Measurements from ENCODE around the gene RPL27. TPM values are rescaled to one million over a fixed set of nuclear protein-coding genes. Genes with fewer than 3 reads are reported as not detected.

The RPL27 gene
- total and polyA plus RNA-seq, 4 donors, result 188 to 928 (median 442) TPM

GRCh38 chr17:43039646-43040045 is 41.4 kb downstream of the RPL27 start:
- WGBS, result 93% methylated on average over 2 of the region's 2 CpGs

GRCh38 chr17:43040655-43041054 is 42.4 kb downstream of the RPL27 start:
- Histone ChIP-seq H3K4me3 (ENCODE audit: low read depth in 1 of 3, low read length in 3 of 3) (no peak overlapping the region), H3K9me3 (ENCODE audit: control insufficient read depth in 4 of 4, low read length in 3 of 4) (no peaks in the 10 kb centered on the region), H3K27ac (ENCODE audit: low read depth in 1 of 2, low read length in 2 of 2) (peak overlapping the region; percentile 21 to 66), H3K4me1 (ENCODE audit: control insufficient read depth in 4 of 4, insufficient read depth in 4 of 4, low read length in 3 of 4) (peaks cover 5 to 32% (median 28%) of the 10 kb centered on the region in 4 donors), H3K9ac (ENCODE audit: low read depth in 1 of 2, low read length in 2 of 2) (no peak overlapping the region), H3K27me3 (ENCODE audit: control insufficient read depth in 4 of 4, insufficient read depth in 4 of 4, low read length in 3 of 4) (no peaks in the 10 kb centered on the region), H3K36me3 (ENCODE audit: control insufficient read depth in 4 of 4, insufficient read depth in 3 of 4, low read depth in 1 of 4, low read length in 3 of 4) (no peaks in the 10 kb centered on the region)
- no peak for DNase-seq (ENCODE audit: low spot score)
- WGBS, result 22% methylated on average over 2 of the region's 2 CpGs
- TF ChIP-seq JUND (IDR thresholded peaks at IDR 0.05) (peak in 1 of 2 donors; percentile 55), SP1 (IDR thresholded peaks at IDR 0.05) (peak; percentile 71), EGR1 (IDR thresholded peaks at IDR 0.05; ENCODE audit: low read depth in 2 of 2) (peak in 1 of 2 donors; percentile 41), MAX (IDR thresholded peaks at IDR 0.05) (peak; percentile 51), HNF4G (IDR thresholded peaks at IDR 0.05) (no peak), GABPA (IDR thresholded peaks at IDR 0.05 in 1 of 2, conservative IDR thresholded peaks at IDR 0.05 in 1 of 2) (peak in 1 of 2 donors; percentile 43), RXRA (IDR thresholded peaks at IDR 0.05) (peak; percentile 64 to 80), NR2F2 (IDR thresholded peaks at IDR 0.05) (peak; percentile 10), YY1 (IDR thresholded peaks at IDR 0.05) (peak; percentile 85), HNF4A (conservative IDR thresholded peaks at IDR 0.05) (peak; percentile 62 to 66), RAD21 (IDR thresholded peaks at IDR 0.05) (peak; percentile 50 to 67)
- TF ChIP-seq, protein P1, sequence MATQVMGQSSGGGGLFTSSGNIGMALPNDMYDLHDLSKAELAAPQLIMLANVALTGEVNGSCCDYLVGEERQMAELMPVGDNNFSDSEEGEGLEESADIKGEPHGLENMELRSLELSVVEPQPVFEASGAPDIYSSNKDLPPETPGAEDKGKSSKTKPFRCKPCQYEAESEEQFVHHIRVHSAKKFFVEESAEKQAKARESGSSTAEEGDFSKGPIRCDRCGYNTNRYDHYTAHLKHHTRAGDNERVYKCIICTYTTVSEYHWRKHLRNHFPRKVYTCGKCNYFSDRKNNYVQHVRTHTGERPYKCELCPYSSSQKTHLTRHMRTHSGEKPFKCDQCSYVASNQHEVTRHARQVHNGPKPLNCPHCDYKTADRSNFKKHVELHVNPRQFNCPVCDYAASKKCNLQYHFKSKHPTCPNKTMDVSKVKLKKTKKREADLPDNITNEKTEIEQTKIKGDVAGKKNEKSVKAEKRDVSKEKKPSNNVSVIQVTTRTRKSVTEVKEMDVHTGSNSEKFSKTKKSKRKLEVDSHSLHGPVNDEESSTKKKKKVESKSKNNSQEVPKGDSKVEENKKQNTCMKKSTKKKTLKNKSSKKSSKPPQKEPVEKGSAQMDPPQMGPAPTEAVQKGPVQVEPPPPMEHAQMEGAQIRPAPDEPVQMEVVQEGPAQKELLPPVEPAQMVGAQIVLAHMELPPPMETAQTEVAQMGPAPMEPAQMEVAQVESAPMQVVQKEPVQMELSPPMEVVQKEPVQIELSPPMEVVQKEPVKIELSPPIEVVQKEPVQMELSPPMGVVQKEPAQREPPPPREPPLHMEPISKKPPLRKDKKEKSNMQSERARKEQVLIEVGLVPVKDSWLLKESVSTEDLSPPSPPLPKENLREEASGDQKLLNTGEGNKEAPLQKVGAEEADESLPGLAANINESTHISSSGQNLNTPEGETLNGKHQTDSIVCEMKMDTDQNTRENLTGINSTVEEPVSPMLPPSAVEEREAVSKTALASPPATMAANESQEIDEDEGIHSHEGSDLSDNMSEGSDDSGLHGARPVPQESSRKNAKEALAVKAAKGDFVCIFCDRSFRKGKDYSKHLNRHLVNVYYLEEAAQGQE (IDR thresholded peaks at IDR 0.05), result peak; percentile 53

More at GRCh38 chr17:43039646-43040045, 41.4 kb downstream of the RPL27 start:
- no peaks in the 10 kb centered on the region for H3K27me3 ChIP-seq (ENCODE audit: control insufficient read depth in 4 of 4, insufficient read depth in 4 of 4, low read length in 3 of 4)
- TF ChIP-seq RXRA (IDR thresholded peaks at IDR 0.05) (no peak), HNF4G (IDR thresholded peaks at IDR 0.05) (no peak), EGR1 (IDR thresholded peaks at IDR 0.05; ENCODE audit: low read depth in 2 of 2) (no peak), FOXA2 (IDR thresholded peaks at IDR 0.05) (no peak), RAD21 (IDR thresholded peaks at IDR 0.05) (no peak), GABPA (IDR thresholded peaks at IDR 0.05 in 1 of 2, conservative IDR thresholded peaks at IDR 0.05 in 1 of 2) (no peak), FOXA1 (IDR thresholded peaks at IDR 0.05) (no peak), YY1 (IDR thresholded peaks at IDR 0.05) (no peak), TAF1 (conservative IDR thresholded peaks at IDR 0.05) (no peak), HNF4A (conservative IDR thresholded peaks at IDR 0.05) (no peak), CTCF (IDR thresholded peaks at IDR 0.05; ENCODE audit: low read depth, low read length, missing input control) (no peak), NR2F2 (IDR thresholded peaks at IDR 0.05) (no peak), JUND (IDR thresholded peaks at IDR 0.05) (no peak)
- TF ChIP-seq, protein P1 (IDR thresholded peaks at IDR 0.05), result no peak
- no peak overlapping the region for H3K4me3 ChIP-seq (ENCODE audit: low read depth in 1 of 3, low read length in 3 of 3)
- no peaks in the 10 kb centered on the region for H3K9me3 ChIP-seq (ENCODE audit: control insufficient read depth in 4 of 4, low read length in 3 of 4)
- no peak overlapping the region for H3K9ac ChIP-seq (ENCODE audit: low read depth in 1 of 2, low read length in 2 of 2)
- H3K4me1 ChIP-seq (ENCODE audit: control insufficient read depth in 4 of 4, insufficient read depth in 4 of 4, low read length in 3 of 4), result peaks cover 5 to 32% (median 28%) of the 10 kb centered on the region in 4 donors
- peak overlapping the region in 1 of 2 donors; percentile 10 for H3K27ac ChIP-seq (ENCODE audit: low read depth in 1 of 2, low read length in 2 of 2)
- no peaks in the 10 kb centered on the region for H3K36me3 ChIP-seq (ENCODE audit: control insufficient read depth in 4 of 4, insufficient read depth in 3 of 4, low read depth in 1 of 4, low read length in 3 of 4)
- DNase-seq (ENCODE audit: low spot score), result no peak
